OCI-LY3 (cell line): ENCODE measurements around the gene TLK1.

Experiments used
- EZH2phosphoT487 ChIP-seq: fragments of 200-600 bp; shearing (Covaris generic); IDR thresholded peaks from 2 replicates; pipeline ENCODE4 v1.6.1; 2018; ENCODE audit warnings: antibody characterized with exemption, mixed run types, low read depth
- TF ChIP-seq, protein P1 (sequence below): fragments of 200-600, 300-600 bp; sonication (generic); IDR thresholded peaks from 2 replicates; pipeline ENCODE4 v1.5.1; 2014; ENCODE audit warnings: antibody characterized with exemption, low read length, low read depth

GRCh38 chr2:171146633-171147032, 14.1 kb downstream of the TLK1 start:
- TF ChIP-seq, protein P1, sequence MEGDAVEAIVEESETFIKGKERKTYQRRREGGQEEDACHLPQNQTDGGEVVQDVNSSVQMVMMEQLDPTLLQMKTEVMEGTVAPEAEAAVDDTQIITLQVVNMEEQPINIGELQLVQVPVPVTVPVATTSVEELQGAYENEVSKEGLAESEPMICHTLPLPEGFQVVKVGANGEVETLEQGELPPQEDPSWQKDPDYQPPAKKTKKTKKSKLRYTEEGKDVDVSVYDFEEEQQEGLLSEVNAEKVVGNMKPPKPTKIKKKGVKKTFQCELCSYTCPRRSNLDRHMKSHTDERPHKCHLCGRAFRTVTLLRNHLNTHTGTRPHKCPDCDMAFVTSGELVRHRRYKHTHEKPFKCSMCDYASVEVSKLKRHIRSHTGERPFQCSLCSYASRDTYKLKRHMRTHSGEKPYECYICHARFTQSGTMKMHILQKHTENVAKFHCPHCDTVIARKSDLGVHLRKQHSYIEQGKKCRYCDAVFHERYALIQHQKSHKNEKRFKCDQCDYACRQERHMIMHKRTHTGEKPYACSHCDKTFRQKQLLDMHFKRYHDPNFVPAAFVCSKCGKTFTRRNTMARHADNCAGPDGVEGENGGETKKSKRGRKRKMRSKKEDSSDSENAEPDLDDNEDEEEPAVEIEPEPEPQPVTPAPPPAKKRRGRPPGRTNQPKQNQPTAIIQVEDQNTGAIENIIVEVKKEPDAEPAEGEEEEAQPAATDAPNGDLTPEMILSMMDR = no peak
- no peak for TF ChIP-seq EZH2phosphoT487
